ENCODE data around the gene TTC22. TPM values are rescaled to one million over a fixed set of nuclear protein-coding genes. Genes with fewer than 3 reads are reported as not detected.

Gene TTC22
- total and polyA plus RNA-seq, 2 of the 4 experiments (the other 2 are of a cell fraction) = not detected

DNA sequence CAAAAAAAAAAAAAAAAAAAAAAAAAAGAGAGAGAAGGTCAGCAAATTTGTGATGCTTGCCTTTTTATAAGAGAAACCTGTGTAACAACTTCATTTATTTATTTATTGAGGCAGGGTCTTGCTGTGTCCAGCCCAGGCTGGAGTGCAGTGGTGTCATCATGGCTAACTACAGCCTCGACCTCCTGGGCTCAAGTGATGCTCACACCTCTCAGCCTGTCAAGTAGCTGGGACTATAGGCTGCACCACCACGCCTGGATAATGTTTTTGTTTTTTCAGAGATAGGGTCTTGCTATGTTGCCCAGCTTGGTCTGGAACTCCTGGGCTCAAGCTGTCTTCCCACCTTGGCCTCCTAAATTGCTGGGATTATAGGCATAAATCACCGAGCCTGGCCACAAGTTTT lies 43.4 kb upstream of the TTC22 start:
- Histone ChIP-seq H4K8ac (ENCODE audit: low read depth in 2 of 2, low read length in 2 of 2) (no peak overlapping the region), H4K5ac (ENCODE audit: low read depth, low read length) (no peak overlapping the region), H3K36me3 (ENCODE audit: control insufficient read depth, insufficient read depth, low read length) (no peaks in the 10 kb centered on the region), H2AK9ac (replicated peaks; ENCODE audit: low read depth, low read length, poor library complexity) (no peak overlapping the region), H3K14ac (replicated peaks; ENCODE audit: low read depth, low read length) (no peak overlapping the region), H2BK5ac (ENCODE audit: low read depth, low read length, poor library complexity, severe bottlenecking) (no peak overlapping the region), H3K18ac (ENCODE audit: low read depth, low read length) (no peak overlapping the region), H2AK5ac (ENCODE audit: low read depth, low read length) (no peak overlapping the region), H4K20me1 (ENCODE audit: insufficient read depth, low read length) (no peaks in the 10 kb centered on the region), H3K4me1 (ENCODE audit: control insufficient read depth, insufficient read depth, low read length) (no peaks in the 10 kb centered on the region), H2AFZ (replicated peaks; ENCODE audit: low read length, poor library complexity) (no peak overlapping the region), H3K9ac (ENCODE audit: low read depth, low read length) (no peak overlapping the region), H3K79me1 (ENCODE audit: low read depth in 1 of 2, low read length in 2 of 2) (no peaks in the 10 kb centered on the region), H3K9me1 (ENCODE audit: insufficient read depth, low read length) (peaks cover 8% of the 10 kb centered on the region), H4K91ac (ENCODE audit: insufficient read depth, low read depth, low read length) (no peak overlapping the region), H3K4me3 (ENCODE audit: insufficient read depth, low read depth, low read length) (no peak overlapping the region), H2BK15ac (ENCODE audit: low read depth, low read length) (no peak overlapping the region), H2BK120ac (ENCODE audit: low read depth, low read length) (no peak overlapping the region), H3K9me3 (ENCODE audit: control insufficient read depth, insufficient read depth, low read length) (no peaks in the 10 kb centered on the region), H2BK20ac (ENCODE audit: low read depth, low read length) (no peak overlapping the region), H3K23ac (ENCODE audit: low read depth, low read length) (no peak overlapping the region), H3K56ac (ENCODE audit: extremely low read depth, insufficient read depth, low read length) (no peak overlapping the region), H3K27me3 (ENCODE audit: control insufficient read depth, insufficient read depth, low read length) (peaks cover 4% of the 10 kb centered on the region), H3K4ac (ENCODE audit: low read depth, low read length) (no peak overlapping the region), H3K4me2 (ENCODE audit: low read depth, low read length) (no peak overlapping the region), H3K27ac (ENCODE audit: insufficient read depth, low read length) (no peak overlapping the region)
- intact Hi-C loops (cut with micrococcal nuclease) (no loop called here), in situ Hi-C loops (cut with MboI; ENCODE audit: low sequenced_read_pairs) (no loop called here), dilution Hi-C loops (cut with HindIII; ENCODE audit: low sequenced_read_pairs, unreplicated experiment) (no loop called here)
- TF ChIP-seq CHD1 (IDR thresholded peaks at IDR 0.05; ENCODE audit: low read depth, low read length) = no peak
- TF ChIP-seq RFX5 (IDR thresholded peaks at IDR 0.05; ENCODE audit: low read depth, low read length) = no peak
- TF ChIP-seq MAFK (IDR thresholded peaks at IDR 0.05; ENCODE audit: low read depth, low read length) = no peak
- TF ChIP-seq CEBPB (IDR thresholded peaks at IDR 0.05; ENCODE audit: low read depth, low read length) = no peak
- no peak for TF ChIP-seq BHLHE40 (IDR thresholded peaks at IDR 0.05; ENCODE audit: low read depth, low read length)
- no peak for TF ChIP-seq MXI1 (IDR thresholded peaks at IDR 0.05; ENCODE audit: borderline replicate concordance, low read depth, low read length)
- TF ChIP-seq MAZ (IDR thresholded peaks at IDR 0.05; ENCODE audit: borderline replicate concordance, low read depth, low read length) = no peak
- TF ChIP-seq, protein P1, sequence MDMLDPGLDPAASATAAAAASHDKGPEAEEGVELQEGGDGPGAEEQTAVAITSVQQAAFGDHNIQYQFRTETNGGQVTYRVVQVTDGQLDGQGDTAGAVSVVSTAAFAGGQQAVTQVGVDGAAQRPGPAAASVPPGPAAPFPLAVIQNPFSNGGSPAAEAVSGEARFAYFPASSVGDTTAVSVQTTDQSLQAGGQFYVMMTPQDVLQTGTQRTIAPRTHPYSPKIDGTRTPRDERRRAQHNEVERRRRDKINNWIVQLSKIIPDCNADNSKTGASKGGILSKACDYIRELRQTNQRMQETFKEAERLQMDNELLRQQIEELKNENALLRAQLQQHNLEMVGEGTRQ (IDR thresholded peaks at IDR 0.05; ENCODE audit: low read depth, low read length) = no peak
- no peak for TF ChIP-seq RCOR1 (IDR thresholded peaks at IDR 0.05; ENCODE audit: insufficient replicate concordance, low read length)
- TF ChIP-seq NFE2L2 (IDR thresholded peaks at IDR 0.05; ENCODE audit: low read depth, low read length) = no peak
- TF ChIP-seq RAD21 (IDR thresholded peaks at IDR 0.05; ENCODE audit: low read length) = no peak
- TF ChIP-seq, protein P2, sequence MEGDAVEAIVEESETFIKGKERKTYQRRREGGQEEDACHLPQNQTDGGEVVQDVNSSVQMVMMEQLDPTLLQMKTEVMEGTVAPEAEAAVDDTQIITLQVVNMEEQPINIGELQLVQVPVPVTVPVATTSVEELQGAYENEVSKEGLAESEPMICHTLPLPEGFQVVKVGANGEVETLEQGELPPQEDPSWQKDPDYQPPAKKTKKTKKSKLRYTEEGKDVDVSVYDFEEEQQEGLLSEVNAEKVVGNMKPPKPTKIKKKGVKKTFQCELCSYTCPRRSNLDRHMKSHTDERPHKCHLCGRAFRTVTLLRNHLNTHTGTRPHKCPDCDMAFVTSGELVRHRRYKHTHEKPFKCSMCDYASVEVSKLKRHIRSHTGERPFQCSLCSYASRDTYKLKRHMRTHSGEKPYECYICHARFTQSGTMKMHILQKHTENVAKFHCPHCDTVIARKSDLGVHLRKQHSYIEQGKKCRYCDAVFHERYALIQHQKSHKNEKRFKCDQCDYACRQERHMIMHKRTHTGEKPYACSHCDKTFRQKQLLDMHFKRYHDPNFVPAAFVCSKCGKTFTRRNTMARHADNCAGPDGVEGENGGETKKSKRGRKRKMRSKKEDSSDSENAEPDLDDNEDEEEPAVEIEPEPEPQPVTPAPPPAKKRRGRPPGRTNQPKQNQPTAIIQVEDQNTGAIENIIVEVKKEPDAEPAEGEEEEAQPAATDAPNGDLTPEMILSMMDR (conservative IDR thresholded peaks at IDR 0.05; ENCODE audit: low read depth, low read length) = no peak
- TF ChIP-seq, protein P3, sequence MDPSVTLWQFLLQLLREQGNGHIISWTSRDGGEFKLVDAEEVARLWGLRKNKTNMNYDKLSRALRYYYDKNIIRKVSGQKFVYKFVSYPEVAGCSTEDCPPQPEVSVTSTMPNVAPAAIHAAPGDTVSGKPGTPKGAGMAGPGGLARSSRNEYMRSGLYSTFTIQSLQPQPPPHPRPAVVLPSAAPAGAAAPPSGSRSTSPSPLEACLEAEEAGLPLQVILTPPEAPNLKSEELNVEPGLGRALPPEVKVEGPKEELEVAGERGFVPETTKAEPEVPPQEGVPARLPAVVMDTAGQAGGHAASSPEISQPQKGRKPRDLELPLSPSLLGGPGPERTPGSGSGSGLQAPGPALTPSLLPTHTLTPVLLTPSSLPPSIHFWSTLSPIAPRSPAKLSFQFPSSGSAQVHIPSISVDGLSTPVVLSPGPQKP (IDR thresholded peaks at IDR 0.05; ENCODE audit: borderline replicate concordance, low read depth, low read length) = no peak
- no peak for TF ChIP-seq FOS (IDR thresholded peaks at IDR 0.05; ENCODE audit: low read depth, low read length)
- no peak for TF ChIP-seq SMC3 (IDR thresholded peaks at IDR 0.05; ENCODE audit: low read depth, low read length)
- TF ChIP-seq POLR2A (IDR thresholded peaks at IDR 0.05; ENCODE audit: low read depth, low read length) = no peak
- ATAC-seq (ENCODE audit: low read depth) (no peak), DNase-seq (no peak)
- CTCF ChIA-PET = no interaction called here
- BruUV-seq (replicated peaks) = no TSS peak
- WGBS, 2 experiments (ENCODE audit: extremely low coverage in 2 of 2, insufficient read length in 1 of 2) = no CpG with 5 or more reads among the region's 3 CpGs
- POLR2A ChIA-PET (ENCODE audit: unreplicated experiment) = no interaction called here

Data from IMR-90 (cell line).